ENCODE data around the gene BMI1. TPM values are rescaled to one million over a fixed set of nuclear protein-coding genes. Genes with fewer than 3 reads are reported as not detected.

The BMI1 gene
- total RNA-seq, 4 donors from 2014 or later: 60.8 to 109 (median 67.8) TPM

DNA sequence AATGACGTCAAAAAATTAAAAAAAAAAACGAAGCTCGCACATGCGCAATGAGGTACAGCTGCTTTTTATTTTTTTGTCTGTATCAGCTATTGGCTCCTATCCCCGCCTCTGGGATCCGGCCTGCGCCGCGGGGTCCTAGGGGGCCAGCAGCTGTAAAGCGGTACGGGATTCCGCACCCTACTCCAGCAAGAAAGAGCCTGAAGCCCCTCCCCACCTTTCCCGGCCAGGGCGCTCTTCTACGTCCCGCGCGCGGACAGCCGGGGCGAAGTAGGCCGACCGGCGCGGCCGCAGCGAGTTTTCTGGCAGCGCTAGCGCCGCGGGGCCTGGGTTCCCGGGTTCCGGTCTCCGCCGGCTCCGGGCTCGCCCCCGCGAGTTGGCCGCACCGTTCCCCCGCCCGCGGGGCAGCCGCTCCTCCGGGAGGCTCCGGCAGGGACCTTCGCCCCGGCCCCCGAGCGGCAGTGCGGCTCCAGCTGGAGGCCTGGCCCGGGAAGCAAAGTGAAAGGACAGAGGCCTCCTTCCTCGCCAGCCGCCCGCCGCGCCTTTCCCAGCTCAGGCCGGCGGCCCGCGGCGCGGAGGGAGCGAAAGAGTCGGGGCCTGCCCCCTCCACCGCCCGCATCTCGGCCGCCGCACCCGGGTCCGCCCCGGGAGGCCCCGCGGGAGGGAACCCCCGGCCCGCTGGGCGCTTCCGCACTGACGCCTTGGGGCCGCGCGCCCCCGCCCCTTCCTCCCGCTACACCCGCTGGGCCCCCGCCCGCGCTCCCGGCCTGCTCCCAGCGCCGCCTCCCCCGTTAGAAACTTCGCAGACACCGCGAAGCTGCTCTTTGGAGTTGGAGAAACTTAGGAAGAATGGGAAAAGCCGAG is 19.7 kb downstream of the BMI1 start:
- Histone ChIP-seq H3K4me3 (peak overlapping the region; percentile 72 to 96 (median 84)), H3K9me3 (no peaks in the 10 kb centered on the region), H3K27ac (peak overlapping the region; percentile 94 to 97 (median 95)), H3K27me3 (peaks cover 34 to 84% of the 10 kb centered on the region in 2 donors), H3K4me1 (peaks cover 0 to 37% (median 20%) of the 10 kb centered on the region in 4 donors), H3K36me3 (no peaks in the 10 kb centered on the region)
- 0% methylated on average over 39 to 70 of the region's 98 CpGs for WGBS, 2 donors
- DNase-seq (ENCODE audit: low spot score in 2 of 2): peak in 1 of 2 donors; percentile 60
- peak; percentile 69 to 89 for TF ChIP-seq EP300 (IDR thresholded peaks at IDR 0.05)
- TF ChIP-seq, protein P1, sequence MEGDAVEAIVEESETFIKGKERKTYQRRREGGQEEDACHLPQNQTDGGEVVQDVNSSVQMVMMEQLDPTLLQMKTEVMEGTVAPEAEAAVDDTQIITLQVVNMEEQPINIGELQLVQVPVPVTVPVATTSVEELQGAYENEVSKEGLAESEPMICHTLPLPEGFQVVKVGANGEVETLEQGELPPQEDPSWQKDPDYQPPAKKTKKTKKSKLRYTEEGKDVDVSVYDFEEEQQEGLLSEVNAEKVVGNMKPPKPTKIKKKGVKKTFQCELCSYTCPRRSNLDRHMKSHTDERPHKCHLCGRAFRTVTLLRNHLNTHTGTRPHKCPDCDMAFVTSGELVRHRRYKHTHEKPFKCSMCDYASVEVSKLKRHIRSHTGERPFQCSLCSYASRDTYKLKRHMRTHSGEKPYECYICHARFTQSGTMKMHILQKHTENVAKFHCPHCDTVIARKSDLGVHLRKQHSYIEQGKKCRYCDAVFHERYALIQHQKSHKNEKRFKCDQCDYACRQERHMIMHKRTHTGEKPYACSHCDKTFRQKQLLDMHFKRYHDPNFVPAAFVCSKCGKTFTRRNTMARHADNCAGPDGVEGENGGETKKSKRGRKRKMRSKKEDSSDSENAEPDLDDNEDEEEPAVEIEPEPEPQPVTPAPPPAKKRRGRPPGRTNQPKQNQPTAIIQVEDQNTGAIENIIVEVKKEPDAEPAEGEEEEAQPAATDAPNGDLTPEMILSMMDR (IDR thresholded peaks at IDR 0.05): peak in 1 of 5 experiments; percentile 18
- peak in 1 of 2 donors; percentile 57 for TF ChIP-seq POLR2A (IDR thresholded peaks at IDR 0.05)

DNA sequence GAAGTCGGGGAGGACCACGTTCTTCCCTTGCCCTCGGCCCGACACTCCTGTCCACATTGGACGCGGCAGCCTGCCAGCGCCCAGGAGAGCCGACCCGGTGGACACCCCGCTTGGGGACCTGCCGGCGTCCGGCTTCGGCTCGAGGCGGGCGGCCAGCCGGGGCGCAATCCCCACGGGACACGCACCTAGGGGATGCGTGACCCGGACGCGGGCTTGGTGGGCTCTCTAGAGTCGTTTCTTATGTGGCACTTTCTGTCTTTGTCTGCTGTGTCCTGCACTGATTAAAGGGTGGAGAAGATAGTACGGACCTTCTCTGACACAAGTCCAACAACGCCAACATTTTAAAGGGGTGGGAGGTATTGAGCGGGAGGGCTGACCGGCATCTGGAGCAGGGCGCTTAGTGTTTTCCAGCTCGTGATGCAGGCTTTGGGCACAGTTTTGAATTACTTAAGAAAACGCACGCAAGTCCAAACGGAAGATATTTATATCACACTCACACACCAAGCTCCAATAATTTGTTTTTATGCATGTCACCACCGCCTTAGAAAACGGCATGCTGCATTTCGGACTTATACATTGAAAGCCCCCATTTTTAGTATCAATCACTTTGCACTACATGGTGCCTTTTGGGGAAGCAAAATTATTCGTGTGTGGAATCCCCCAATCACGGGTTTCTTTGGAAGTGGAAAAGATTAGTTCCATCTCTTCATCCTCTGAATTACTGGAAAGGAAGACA is 20.5 kb downstream of the BMI1 start:
- TF ChIP-seq, protein P1 (IDR thresholded peaks at IDR 0.05): no peak
- TF ChIP-seq EP300 (IDR thresholded peaks at IDR 0.05) (no peak), POLR2A (IDR thresholded peaks at IDR 0.05) (no peak)
- peaks cover 0 to 31% (median 12%) of the 10 kb centered on the region in 4 donors for H3K4me1 ChIP-seq
- peak overlapping the region; percentile 94 to 97 (median 95) for H3K27ac ChIP-seq
- peak overlapping the region; percentile 72 to 96 (median 84) for H3K4me3 ChIP-seq
- 4 to 11% methylated on average over 17 to 40 of the region's 40 CpGs for WGBS, 2 donors
- no peaks in the 10 kb centered on the region for H3K36me3 ChIP-seq
- no peaks in the 10 kb centered on the region for H3K9me3 ChIP-seq
- no peak for DNase-seq (ENCODE audit: low spot score in 2 of 2)
- H3K27me3 ChIP-seq: peaks cover 34 to 84% of the 10 kb centered on the region in 2 donors

DNA sequence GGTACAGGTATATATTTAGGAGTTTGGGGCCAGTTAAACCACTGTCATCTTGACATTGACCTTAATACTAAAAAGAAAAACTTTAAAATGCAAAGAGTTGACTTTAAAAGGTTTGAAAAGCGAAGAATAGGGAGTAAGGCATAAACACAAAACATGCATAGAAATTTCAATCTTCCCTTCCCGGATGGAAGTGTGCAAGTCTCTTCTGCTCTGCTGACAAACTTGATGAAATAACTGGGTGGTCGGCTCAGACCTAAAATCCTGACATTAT is 21.0 kb downstream of the BMI1 start:
- DNase-seq (ENCODE audit: low spot score in 2 of 2): no peak
- Histone ChIP-seq H3K27me3 (peaks cover 32 to 84% of the 10 kb centered on the region in 2 donors), H3K36me3 (no peaks in the 10 kb centered on the region), H3K9me3 (no peaks in the 10 kb centered on the region), H3K4me3 (no peak overlapping the region), H3K27ac (no peak overlapping the region), H3K4me1 (peaks cover 0 to 26% (median 9%) of the 10 kb centered on the region in 4 donors)
- WGBS, 2 donors: 35 to 46% methylated on average over 3 of the region's 3 CpGs
- no peak for TF ChIP-seq EP300 (IDR thresholded peaks at IDR 0.05)
- no peak for TF ChIP-seq POLR2A (IDR thresholded peaks at IDR 0.05)
- TF ChIP-seq, protein P1 (IDR thresholded peaks at IDR 0.05): no peak

DNA sequence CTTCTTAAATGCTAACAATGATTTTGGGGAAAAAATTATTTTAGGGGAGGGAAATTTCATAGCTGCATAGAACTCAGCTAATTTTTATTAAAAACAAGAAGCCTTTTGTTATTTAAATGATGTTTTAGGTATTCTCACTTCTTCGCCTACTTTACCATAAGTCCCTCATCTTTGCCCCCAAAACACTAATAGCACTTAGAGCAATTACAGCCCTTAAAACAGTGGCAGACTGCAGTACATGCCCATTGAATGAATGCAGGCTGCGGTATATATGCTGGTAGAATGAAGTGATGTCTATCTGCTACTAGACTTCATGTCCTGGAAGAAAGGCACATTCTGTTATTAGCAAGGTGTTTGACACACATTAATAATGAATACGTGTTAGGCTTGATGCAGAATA is 21.5 kb downstream of the BMI1 start:
- Histone ChIP-seq H3K27ac (no peak overlapping the region), H3K9me3 (no peaks in the 10 kb centered on the region), H3K4me3 (no peak overlapping the region), H3K27me3 (peaks cover 26 to 84% of the 10 kb centered on the region in 2 donors), H3K36me3 (no peaks in the 10 kb centered on the region), H3K4me1 (peaks cover 0 to 24% (median 9%) of the 10 kb centered on the region in 4 donors)
- TF ChIP-seq, protein P1 (IDR thresholded peaks at IDR 0.05): no peak
- TF ChIP-seq EP300 (IDR thresholded peaks at IDR 0.05): no peak
- TF ChIP-seq POLR2A (IDR thresholded peaks at IDR 0.05): no peak
- DNase-seq (ENCODE audit: low spot score in 2 of 2): no peak
- WGBS, 2 donors: 29 to 49% methylated on average over 3 of the region's 3 CpGs

DNA sequence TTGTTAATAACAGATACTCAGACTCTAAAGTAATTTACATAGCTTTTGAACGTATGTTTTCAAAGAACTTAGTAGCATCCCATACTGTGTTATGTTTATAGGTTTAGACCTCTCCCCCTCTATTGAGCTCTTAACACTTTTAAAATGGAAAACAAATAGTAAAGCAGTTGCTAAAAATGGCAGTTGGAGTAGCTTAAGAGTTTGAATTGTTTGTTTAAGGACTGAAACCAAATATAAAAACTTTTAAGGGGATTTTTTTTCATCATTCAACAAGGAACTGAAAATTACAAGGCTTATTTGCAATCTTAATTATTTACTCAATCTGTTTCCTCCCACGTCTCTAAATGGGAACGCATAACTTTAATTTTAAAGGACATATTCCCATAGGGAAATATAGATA is 22.8 kb downstream of the BMI1 start:
- DNase-seq (ENCODE audit: low spot score in 2 of 2): no peak
- H3K36me3 ChIP-seq: no peaks in the 10 kb centered on the region
- H3K27ac ChIP-seq: no peak overlapping the region
- peaks cover 0 to 24% (median 9%) of the 10 kb centered on the region in 4 donors for H3K4me1 ChIP-seq
- TF ChIP-seq, protein P1 (IDR thresholded peaks at IDR 0.05): no peak
- TF ChIP-seq EP300 (IDR thresholded peaks at IDR 0.05): no peak
- no peak for TF ChIP-seq POLR2A (IDR thresholded peaks at IDR 0.05)
- peaks cover 17 to 73% of the 10 kb centered on the region in 2 donors for H3K27me3 ChIP-seq
- no peak overlapping the region for H3K4me3 ChIP-seq
- WGBS, 2 donors: 20 to 23% methylated on average over 3 of the region's 3 CpGs
- no peaks in the 10 kb centered on the region for H3K9me3 ChIP-seq
